Gastrocnemius medialis (tissue), 4 donors: ENCODE measurements around the gene CCNT2.

Source experiments
- POLR2A ChIP-seq, 2 donors: fragments of 450-650 bp; IDR thresholded peaks; one replicate each; pipeline ENCODE4 v1.6.1; 2017; ENCODE audit warnings: antibody characterized with exemption in 2 of 2, mild to moderate bottlenecking in 2 of 2, moderate library complexity in 2 of 2
- TF ChIP-seq, protein P1 (sequence below), 5 experiments: fragments of 450-650 bp in 3 of 5; fragments of 200-600 bp in 2 of 5; sonication (generic) in 2 of 5; IDR thresholded peaks in 4 of 5; conservative IDR thresholded peaks in 1 of 5; 1 replicate in 4 of 5; 2 replicates in 1 of 5; pipeline ENCODE4 v1.5.1; 2016 to 2019; ENCODE audit warnings: antibody characterized with exemption in 5 of 5, mild to moderate bottlenecking in 3 of 5, moderate library complexity in 3 of 5

GRCh38 chr2:134946073-134946472, 27.5 kb downstream of the CCNT2 start:
- TF ChIP-seq, protein P1, sequence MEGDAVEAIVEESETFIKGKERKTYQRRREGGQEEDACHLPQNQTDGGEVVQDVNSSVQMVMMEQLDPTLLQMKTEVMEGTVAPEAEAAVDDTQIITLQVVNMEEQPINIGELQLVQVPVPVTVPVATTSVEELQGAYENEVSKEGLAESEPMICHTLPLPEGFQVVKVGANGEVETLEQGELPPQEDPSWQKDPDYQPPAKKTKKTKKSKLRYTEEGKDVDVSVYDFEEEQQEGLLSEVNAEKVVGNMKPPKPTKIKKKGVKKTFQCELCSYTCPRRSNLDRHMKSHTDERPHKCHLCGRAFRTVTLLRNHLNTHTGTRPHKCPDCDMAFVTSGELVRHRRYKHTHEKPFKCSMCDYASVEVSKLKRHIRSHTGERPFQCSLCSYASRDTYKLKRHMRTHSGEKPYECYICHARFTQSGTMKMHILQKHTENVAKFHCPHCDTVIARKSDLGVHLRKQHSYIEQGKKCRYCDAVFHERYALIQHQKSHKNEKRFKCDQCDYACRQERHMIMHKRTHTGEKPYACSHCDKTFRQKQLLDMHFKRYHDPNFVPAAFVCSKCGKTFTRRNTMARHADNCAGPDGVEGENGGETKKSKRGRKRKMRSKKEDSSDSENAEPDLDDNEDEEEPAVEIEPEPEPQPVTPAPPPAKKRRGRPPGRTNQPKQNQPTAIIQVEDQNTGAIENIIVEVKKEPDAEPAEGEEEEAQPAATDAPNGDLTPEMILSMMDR (IDR thresholded peaks at IDR 0.05 in 4 of 5, conservative IDR thresholded peaks at IDR 0.05 in 1 of 5), result no peak
- TF ChIP-seq POLR2A (IDR thresholded peaks at IDR 0.05), result no peak
